Right atrium auricular region (tissue), 2 donors: ENCODE data around the gene ADK. TPM values are rescaled to one million over a fixed set of nuclear protein-coding genes. Genes with fewer than 3 reads are reported as not detected.

Source experiments
- DNase-seq: peaks from one replicate; pipeline ENCODE4 v3.0.0-alpha.2; 2019; ENCODE audit warnings: low spot score
- H3K27ac ChIP-seq, 2 donors: fragments of 200-600 bp; sonication (generic); 1 replicate in 1 of 2; 2 replicates in 1 of 2; pipeline ENCODE4 v1.5.1; 2016 to 2019
- H3K27me3 ChIP-seq, 2 donors: fragments of 200-600 bp; sonication (generic); one replicate each; pipeline versions ENCODE4 v1.5.1 to v1.6.0; 2017 to 2019
- H3K36me3 ChIP-seq: fragments of 200-600 bp; sonication (generic); one replicate; pipeline ENCODE4 v1.5.1; 2016
- H3K4me1 ChIP-seq, 2 donors: fragments of 200-600 bp; sonication (generic); one replicate each; pipeline versions ENCODE4 v1.5.1 to v1.6.0; 2017 to 2019
- H3K4me3 ChIP-seq, 2 donors: fragments of 200-600 bp; sonication (generic); 1 replicate in 1 of 2; 2 replicates in 1 of 2; pipeline ENCODE4 v1.5.1; 2017 to 2019; ENCODE audit warnings: mild to moderate bottlenecking in 1 of 2, moderate library complexity in 1 of 2
- H3K9me3 ChIP-seq, 2 donors: fragments of 200-600 bp; sonication (generic); one replicate each; pipeline ENCODE4 v1.5.1; 2019
- total RNA-seq, 2 donors: library from RNA; depleted of rRNA; stranded (reverse); fragments of >200 nt; gene quantifications; one replicate each; pipeline ENCODE4 v1.1.0, GENCODE V29; 2016
- TF ChIP-seq, protein P1 (sequence below), 2 donors: fragments of 200-600 bp; sonication (generic); IDR thresholded peaks; one replicate each; pipeline ENCODE4 v1.5.1; 2019; ENCODE audit warnings: antibody characterized with exemption in 2 of 2

The ADK gene
- total RNA-seq, 2 donors from 2014 or later, result 23.7 to 31.6 TPM

DNA sequence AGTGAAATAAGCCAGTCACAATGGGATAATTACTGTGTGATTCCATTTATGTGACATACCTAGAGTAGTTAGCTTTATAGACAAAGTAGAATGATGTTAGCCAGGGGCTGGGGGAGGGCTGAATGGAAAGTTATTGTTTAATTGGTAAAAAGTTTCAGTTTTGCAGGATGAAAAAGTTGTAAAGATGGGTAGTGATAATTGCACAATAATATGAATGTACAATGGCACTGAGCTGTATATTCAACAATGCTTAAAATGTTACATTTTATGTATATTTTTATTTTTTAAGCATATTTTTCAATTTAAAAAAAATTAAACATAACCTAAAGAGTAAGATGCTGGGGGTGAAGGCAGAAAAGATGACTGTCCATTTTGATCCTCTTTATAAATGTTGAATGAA, 459.3 kb downstream of the ADK start:
- H3K9me3 ChIP-seq, result no peaks in the 10 kb centered on the region
- no peak for DNase-seq
- H3K4me3 ChIP-seq, result no peak overlapping the region
- no peaks in the 10 kb centered on the region for H3K36me3 ChIP-seq
- no peaks in the 10 kb centered on the region for H3K4me1 ChIP-seq
- H3K27ac ChIP-seq, result no peak overlapping the region
- no peaks in the 10 kb centered on the region for H3K27me3 ChIP-seq
- TF ChIP-seq, protein P1, sequence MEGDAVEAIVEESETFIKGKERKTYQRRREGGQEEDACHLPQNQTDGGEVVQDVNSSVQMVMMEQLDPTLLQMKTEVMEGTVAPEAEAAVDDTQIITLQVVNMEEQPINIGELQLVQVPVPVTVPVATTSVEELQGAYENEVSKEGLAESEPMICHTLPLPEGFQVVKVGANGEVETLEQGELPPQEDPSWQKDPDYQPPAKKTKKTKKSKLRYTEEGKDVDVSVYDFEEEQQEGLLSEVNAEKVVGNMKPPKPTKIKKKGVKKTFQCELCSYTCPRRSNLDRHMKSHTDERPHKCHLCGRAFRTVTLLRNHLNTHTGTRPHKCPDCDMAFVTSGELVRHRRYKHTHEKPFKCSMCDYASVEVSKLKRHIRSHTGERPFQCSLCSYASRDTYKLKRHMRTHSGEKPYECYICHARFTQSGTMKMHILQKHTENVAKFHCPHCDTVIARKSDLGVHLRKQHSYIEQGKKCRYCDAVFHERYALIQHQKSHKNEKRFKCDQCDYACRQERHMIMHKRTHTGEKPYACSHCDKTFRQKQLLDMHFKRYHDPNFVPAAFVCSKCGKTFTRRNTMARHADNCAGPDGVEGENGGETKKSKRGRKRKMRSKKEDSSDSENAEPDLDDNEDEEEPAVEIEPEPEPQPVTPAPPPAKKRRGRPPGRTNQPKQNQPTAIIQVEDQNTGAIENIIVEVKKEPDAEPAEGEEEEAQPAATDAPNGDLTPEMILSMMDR (IDR thresholded peaks at IDR 0.05), result no peak

DNA sequence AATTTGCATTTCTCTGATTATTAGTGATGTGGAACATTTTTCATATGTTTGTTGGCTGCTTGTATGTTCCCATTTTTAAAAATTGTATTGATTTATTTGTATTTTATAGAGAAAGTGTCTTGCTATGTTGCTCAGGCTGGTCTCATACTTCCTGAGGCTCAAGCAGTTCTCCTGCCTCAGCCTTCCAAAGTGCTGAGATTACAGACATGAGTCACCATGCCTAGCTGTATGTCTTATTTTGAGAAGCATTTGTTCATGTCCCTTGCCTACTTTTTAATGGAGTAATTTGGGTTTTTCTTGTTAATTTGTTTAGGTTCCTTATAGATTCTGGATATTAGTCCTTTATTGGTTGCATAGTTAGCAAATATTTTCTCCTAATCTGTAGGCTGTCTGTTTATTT, 461.2 kb downstream of the ADK start:
- DNase-seq, result no peak
- Histone ChIP-seq H3K27ac (no peak overlapping the region), H3K4me3 (no peak overlapping the region), H3K27me3 (no peaks in the 10 kb centered on the region), H3K9me3 (no peaks in the 10 kb centered on the region), H3K36me3 (no peaks in the 10 kb centered on the region), H3K4me1 (no peaks in the 10 kb centered on the region)
- TF ChIP-seq, protein P1 (IDR thresholded peaks at IDR 0.05), result no peak

DNA sequence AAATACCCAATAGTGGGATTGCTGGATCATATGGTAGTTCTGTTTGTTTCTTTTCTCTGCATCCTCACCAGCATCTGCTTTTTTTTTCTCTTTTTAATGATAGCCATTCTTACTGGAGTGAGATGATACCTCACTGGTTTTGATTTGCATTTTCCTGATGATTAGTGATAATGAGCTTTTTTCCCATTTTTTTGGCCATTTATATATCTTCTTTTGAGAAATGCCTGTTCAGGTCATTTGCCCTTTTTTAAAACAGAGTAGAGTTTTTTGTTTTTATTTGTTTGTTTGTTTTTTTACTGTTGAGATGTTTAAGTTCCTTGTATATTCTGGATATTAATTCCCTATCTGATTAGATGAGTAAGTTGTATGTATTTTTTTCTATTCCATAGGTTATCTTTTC, 469.6 kb downstream of the ADK start:
- H3K9me3 ChIP-seq, result no peaks in the 10 kb centered on the region
- H3K27ac ChIP-seq, result no peak overlapping the region
- DNase-seq, result no peak
- H3K4me3 ChIP-seq, result no peak overlapping the region
- H3K27me3 ChIP-seq, result no peaks in the 10 kb centered on the region
- H3K36me3 ChIP-seq, result no peaks in the 10 kb centered on the region
- H3K4me1 ChIP-seq, result no peaks in the 10 kb centered on the region
- TF ChIP-seq, protein P1 (IDR thresholded peaks at IDR 0.05), result no peak

DNA sequence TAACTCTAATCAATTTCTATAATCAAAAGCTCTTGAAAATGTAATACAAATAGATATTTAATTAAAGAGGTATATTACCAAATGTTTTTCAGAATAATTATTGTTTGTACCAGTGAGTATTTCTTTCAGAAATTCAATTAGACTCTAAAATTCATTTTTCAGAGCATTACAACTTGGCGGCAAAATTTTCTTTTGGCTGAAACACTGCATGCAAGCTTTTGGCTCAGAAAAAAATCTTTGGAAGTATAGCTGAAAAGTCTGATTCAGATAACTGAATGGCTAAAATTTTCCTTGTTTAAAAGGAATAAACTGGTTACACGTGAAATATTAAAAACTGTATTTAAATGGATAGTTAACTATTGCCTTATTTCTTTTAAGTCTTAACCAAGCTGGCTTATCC, 472.8 kb downstream of the ADK start:
- no peak overlapping the region for H3K27ac ChIP-seq
- no peaks in the 10 kb centered on the region for H3K4me1 ChIP-seq
- no peaks in the 10 kb centered on the region for H3K27me3 ChIP-seq
- no peak for DNase-seq
- no peaks in the 10 kb centered on the region for H3K9me3 ChIP-seq
- TF ChIP-seq, protein P1 (IDR thresholded peaks at IDR 0.05), result no peak
- H3K36me3 ChIP-seq, result no peaks in the 10 kb centered on the region
- H3K4me3 ChIP-seq, result no peak overlapping the region

DNA sequence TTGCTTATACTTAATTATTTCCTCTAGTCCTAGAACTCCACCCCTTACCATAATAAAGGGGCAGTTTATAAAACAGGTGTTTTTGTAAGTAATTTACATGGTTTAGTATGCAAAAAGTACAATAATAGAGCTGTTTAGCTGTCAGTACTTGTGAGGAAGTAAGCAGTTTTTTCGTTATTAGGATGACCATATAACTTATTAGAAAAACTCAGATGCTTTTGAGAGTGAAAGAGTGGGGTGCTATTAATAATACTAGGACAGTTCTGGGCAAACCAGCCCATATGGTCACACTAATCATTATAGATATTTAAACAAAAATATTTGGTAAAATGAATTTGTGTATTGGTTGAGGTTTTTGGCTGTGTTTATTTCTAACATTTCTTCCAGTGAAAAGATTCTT, 473.5 kb downstream of the ADK start:
- Histone ChIP-seq H3K4me1 (no peaks in the 10 kb centered on the region), H3K36me3 (no peaks in the 10 kb centered on the region), H3K9me3 (no peaks in the 10 kb centered on the region), H3K27me3 (no peaks in the 10 kb centered on the region), H3K4me3 (no peak overlapping the region), H3K27ac (no peak overlapping the region)
- TF ChIP-seq, protein P1 (IDR thresholded peaks at IDR 0.05), result no peak
- no peak for DNase-seq

DNA sequence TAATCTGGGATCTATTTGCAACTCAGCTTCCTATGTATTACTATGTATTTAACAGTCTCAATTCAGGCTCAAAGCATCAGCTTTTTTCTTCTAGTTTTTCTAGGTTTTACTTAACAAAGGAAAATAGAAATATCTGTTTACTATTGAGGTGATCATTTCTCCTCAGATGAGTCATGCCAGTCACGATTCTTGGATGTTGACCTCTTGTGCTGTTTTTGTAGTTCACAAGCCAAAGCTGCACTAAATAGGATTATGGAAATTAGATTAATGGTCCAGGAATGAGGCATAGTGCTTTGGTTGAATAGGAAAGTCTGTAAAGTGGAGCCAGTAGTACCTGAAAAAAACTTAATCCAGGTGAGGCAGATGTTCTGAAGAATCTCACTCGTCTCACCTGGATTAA, 477.1 kb downstream of the ADK start:
- Histone ChIP-seq H3K4me3 (no peak overlapping the region), H3K9me3 (no peaks in the 10 kb centered on the region), H3K4me1 (no peaks in the 10 kb centered on the region), H3K27ac (no peak overlapping the region), H3K27me3 (no peaks in the 10 kb centered on the region), H3K36me3 (no peaks in the 10 kb centered on the region)
- TF ChIP-seq, protein P1 (IDR thresholded peaks at IDR 0.05), result no peak
- no peak for DNase-seq
